Measurements from ENCODE around the gene L1CAM.

The L1CAM gene

DNA sequence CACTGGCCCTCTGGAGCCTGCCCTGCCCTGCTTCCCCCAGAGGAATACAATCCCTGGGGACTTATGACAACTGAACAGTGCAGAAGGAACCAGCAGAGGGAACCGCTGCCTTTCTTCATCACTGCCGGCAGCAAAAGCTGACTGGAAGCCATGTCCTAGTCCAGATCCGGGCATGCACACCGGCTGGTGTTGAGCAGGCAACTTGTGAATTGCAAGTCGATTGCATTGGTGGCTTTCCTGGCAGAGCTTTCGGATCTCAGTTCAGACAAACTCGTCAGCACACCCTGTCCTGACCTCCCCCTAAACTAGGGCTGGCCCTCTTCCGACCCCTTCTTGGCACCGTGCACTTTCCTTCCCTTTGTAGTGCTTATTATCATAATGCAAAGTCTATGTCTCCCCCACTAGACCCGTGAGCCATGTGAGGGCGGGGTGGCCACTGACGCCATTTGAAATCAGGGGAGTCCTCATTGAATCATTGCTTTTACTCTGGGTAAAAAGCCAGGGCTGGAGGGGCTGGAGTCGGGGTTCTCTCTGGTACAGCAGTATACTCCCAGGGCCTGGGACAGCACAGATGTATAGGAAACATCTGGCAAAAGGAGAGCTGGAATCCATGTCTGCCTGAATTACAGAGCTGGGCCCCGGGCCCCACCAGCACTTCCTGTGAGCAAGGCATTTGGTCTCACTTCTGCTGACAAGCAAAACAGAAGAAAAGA is 38.3 kb upstream of the L1CAM start:
- no peak for DNase-seq

GRCh38 chrX:153922932-153923857 is 37.2 kb upstream of the L1CAM start:
- DNase-seq = no peak

DNA sequence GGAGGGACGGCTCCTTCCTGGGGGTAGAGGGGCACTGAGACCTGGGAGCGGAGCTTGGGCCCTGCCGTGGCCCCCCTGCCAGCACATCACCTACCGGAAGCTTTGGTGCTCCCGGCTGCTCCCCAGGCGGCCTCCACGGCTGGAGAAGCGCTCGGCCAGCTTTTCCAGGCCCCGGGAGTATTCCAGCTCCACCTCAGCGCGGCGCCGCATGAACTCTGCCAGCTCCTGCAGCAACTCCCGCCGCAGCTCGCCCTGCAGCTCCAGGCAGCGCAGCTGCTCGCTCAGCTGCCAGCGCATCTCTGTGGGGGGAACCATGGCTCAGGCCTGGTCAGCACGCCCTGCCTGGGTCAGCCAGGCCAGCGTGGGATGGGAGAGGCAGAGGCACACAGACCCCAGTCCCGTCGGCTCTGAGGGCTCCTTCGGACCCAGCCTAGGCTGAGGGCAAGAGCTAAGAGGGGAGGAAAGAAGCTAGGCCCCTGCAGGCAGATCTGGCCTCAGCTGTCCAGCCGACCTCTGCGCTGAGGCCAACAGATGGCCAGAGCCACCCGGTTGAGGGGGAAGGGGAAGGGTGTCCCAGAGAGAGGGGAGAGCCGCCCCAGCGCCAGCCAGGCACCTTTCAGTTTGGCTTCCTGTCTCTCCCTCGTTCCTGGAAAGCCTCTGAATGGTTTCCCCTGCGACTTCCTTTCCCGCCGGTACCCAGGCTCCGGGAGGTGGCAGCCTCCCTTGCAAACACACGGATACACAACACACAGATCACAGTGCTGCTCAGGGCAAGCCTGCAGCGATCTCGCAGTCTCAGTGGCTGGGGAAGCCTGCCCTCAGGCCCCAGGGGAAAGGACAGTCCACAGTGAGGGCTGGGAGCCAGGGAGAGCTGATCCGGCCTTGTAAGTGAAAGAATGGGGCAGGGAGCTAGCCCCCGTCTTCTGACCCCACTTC is 35.8 kb upstream of the L1CAM start:
- no peak for DNase-seq

DNA sequence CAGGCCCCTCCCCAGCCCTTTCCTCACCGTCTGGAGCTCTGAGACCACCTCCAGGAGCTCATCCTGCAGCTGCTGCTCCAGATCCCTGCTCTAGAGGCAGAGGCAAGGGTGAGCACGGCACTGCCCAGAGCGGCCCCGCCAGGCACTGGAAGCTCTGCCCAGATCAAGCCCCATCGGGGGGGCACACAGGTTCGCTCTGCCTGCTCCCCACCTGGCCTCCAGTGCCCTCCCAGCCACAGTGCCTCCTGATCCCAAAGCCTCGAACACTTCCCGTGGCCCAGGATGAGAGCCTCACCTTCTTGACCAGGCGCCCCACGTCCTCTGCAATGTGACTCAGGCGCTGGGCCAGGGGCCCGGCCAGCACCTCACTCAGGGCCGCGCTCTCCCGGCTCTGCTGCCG is 35.1 kb upstream of the L1CAM start:
- no peak for DNase-seq

- no peak for DNase-seq
These were observed 34.6 kb upstream of the L1CAM start for GRCh38 chrX:153920546-153920945.

DNA sequence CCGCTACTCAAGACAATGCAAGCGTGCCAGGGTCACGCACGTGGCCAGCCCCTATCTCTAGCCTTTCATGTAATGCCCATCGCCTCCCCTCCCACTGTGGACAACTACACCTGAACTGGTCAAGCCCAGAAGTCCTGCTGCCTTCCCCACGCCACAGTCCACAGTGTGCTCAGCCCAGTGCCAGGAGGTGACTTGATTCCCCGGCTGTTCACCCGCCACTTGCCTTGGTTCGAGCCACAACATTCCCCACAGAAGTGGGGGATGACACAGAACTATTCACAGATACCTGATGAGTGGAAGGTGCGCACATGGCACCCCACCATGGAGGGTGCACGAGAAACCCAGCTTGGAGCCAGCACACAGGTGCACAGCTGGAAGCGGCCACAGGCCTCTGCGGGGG is 33.3 kb upstream of the L1CAM start:
- no peak for DNase-seq

DNA sequence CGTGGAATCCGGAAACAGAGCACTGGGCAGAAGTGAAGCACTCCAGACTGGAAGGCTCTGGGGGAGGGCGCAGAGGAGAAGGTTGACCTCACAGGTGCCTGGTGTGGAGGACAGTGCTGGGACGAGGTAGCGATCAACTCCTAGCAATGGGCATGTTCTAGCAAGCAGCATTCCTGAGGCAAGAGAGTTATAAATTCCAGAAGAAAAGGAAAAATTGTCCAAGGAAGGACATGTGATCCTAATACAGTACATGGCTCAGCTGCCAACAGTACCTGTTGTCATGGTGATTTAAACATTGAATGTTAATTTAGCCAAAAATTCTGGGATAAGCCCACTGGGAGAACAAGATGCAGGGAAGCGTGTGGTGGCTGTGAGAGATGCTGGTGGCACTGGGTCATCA is 31.9 kb upstream of the L1CAM start:
- DNase-seq = no peak

- DNase-seq = no peak
These were observed 27.7 kb upstream of the L1CAM start for GRCh38 chrX:153913701-153914100.

- DNase-seq = no peak
These were observed 27.2 kb upstream of the L1CAM start for GRCh38 chrX:153913211-153913610.

DNA sequence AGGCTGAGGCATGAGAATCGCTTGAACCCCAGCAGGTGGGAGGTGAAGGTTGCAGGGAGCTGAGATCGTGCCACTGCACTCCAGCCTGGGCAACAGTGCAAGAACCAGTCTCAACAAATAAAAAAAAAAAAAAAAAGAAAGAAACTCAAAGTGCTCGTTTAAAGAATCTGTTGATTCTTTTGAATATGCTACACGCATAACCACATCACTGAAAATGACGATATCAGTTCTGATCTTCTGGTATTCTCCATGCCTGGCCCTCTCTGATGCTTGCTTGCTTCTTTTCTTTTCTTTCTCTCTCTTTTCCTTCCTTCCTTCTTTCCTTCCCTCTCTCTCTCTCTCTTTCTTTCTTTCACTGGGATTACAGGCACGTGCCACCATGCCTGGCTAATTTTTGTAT is 25.8 kb upstream of the L1CAM start:
- no peak for DNase-seq

GRCh38 chrX:153910446-153910845 is 24.5 kb upstream of the L1CAM start:
- DNase-seq = no peak

DNA sequence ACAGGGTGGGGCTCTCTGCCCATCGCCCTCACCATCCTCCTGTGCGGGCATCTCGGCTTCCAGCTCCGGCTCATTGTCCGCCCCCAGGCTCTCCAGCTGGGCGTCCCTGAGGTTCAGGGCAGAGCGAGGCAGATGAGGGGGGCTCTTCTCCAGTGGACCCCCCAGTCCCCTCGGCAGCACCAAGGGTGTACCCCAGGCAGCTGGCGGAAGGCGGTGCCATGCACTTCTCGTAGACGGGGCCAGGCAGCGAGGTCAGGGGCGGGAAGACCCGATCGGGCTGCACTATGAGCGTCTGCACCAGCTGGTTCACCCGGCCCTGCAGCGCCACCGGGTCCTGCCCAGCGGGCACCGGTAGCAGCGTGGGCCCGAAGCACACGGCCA is 24.0 kb upstream of the L1CAM start:
- DNase-seq = no peak

DNA sequence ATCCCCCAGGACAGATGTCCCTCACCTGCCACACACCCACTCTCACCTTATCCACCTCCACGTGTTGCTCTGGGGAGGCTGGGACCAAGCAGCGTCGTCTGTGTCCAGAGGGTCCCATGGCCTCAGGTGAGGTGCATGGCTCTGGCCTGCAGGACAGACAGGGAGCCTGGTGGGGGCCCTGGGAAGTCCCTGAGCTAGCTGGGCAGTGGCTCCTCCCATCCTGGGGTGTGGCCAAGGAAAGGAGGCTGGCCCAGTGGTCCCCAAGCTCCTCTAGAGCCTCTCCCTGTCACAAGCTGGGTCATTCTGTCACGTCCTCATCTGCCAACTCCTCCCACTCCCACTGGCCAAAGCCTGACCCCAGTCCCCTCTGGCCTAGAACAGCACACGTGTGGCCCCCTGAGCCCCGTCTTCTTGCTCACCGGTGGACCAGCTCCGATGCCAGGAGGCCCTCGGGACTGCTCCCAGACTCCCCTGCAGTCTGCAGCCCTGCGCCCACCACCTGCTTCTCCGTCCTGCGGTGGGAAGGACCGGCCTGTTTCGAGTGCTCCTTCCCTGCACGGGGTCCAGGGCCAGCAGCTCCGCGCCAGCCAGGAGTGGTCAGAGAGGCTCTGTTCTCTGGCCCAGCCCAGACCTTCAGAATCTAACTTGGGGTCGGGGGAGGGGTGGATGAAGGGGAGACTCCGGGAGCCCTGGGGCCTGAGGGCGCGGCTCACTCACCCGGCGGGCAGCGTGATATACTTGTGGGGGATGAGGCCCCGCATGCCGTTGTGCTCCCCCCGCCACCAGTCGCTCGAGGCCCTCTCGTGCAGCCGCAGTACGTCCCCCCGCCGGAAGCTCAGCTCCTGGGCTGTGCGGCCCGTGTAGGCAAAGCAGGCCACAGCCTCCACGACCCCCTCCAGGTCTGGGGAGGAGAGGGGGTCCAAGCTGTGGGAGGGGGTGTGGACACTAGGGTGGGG is 23.3 kb upstream of the L1CAM start:
- DNase-seq = no peak

DNA sequence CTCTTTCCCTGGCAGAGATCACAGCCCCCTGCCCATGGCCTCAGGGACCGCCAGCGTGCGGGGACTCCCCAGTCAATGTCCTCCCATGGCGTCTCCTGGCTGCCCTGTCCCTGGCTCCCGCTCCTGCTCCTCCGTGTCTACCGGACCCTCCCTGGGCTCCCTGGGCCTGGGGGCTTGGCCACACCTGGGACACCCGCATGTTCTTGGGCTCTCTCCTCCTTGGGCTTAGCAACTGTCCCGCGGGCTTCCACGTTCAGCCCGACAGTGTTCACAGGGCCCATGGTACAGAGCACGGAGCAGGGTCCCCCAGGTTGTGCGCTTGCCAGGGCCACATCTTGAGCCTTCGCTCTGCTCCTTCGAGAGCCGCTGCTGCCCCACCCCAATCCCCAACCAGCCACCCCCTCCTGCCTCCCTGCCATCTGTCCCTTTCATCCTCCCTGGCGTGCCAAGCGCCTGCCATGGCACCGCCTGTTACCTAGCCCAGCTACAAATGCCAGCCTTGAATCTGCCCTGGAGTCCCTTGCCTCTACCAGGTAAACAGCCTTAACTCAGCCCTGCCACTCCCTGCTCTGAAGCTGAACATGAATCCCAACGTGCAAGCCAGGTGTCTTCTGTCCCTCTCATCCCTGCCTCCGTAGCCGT is 22.4 kb upstream of the L1CAM start:
- DNase-seq = no peak

GRCh38 chrX:153907456-153907855 is 21.5 kb upstream of the L1CAM start:
- DNase-seq = no peak

GRCh38 chrX:153906126-153906917 is 20.3 kb upstream of the L1CAM start:
- no peak for DNase-seq

DNA sequence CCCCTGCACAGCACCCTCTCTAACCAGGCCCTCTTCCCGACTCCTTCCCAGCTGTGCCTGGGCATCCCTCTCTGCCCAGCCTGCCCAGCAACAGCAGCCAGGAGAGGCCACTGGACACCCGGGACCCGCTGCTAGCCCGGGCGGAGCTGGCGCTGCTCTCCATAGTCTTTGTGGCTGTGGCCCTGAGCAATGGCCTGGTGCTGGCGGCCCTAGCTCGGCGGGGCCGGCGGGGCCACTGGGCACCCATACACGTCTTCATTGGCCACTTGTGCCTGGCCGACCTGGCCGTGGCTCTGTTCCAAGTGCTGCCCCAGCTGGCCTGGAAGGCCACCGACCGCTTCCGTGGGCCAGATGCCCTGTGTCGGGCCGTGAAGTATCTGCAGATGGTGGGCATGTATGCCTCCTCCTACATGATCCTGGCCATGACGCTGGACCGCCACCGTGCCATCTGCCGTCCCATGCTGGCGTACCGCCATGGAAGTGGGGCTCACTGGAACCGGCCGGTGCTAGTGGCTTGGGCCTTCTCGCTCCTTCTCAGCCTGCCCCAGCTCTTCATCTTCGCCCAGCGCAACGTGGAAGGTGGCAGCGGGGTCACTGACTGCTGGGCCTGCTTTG is 19.6 kb upstream of the L1CAM start:
- no peak for DNase-seq

DNA sequence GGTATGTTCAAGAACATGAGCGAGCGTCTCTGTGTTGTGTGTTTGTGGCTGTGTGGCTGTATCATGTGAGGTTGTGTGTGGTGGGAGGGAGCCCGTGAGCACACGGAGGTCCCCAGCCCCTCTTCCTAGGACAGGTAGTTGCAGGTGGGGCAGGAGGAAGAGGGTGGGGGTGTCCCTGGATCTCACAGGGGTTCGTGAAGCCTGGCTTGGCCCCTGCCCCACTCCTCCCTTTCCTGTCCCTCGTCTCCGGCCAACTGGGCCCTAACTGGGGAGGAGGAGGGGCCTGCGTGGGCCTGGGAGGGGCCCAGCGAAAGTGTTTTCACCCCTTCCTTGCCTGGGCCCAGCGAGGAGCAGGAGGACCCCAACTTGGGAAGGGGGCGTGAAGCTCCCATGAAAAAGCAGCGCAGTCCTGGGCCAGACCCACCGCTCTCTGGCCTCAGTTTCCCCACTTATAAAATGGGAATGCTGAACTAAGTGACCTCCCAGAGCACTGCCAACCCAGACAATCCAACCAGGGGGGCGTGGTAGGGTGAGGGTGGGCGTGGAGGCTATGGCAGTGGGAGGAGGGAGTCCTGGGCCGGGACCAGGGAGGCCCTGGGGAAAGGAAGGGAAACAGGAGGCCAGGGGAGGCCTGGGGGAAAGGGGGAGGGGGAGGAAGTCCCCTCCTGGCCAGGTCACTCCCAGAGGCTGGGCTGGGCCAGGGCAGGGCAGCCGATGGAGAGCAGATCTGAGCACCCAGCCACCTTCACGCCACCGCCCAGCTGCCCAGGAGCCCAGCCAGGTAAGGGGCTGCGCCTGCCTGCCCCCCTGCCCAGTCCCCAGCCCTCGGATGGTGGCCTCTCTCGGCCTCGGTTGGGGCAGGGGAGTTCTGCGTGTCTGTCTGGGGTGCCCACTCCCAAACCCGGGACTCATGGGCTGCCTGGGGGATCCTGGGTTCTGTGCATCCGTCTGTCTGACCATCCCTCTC is 18.3 kb upstream of the L1CAM start, which contains the start of gene AVPR2:
TSS of gene AVPR2 (plus strand) at position 683 of the 967 bp plus-strand sequence. CDS start 473 bp downstream, outside the sequence.
- no peak for DNase-seq
